Left renal pelvis (tissue), 4 donors: ENCODE measurements around the gene ECI1. TPM values are rescaled to one million over a fixed set of nuclear protein-coding genes. Genes with fewer than 3 reads are reported as not detected.
"Not testable (repeated sequence)": the region's sequence is repeated elsewhere in the genome, so short reads cannot be mapped to it uniquely, and the experiment has no call there.

Experiments used
- DNase-seq, 4 donors: peaks; one replicate each; pipeline ENCODE4 v3.0.0-alpha.2; 2013; ENCODE audit warnings: low read depth in 4 of 4, low spot score in 3 of 4
- polyA plus RNA-seq, 4 donors: library from polyadenylated mRNA; unstranded; fragments of 120-200 nt; gene quantifications; one replicate each; pipeline ENCODE4 v1.2.1, GENCODE V29; 2013; ENCODE audit not compliant: insufficient read length in 4 of 4

The ECI1 gene
- polyA plus RNA-seq, 4 donors, result 30.5 to 89.5 (median 58.5) TPM

DNA sequence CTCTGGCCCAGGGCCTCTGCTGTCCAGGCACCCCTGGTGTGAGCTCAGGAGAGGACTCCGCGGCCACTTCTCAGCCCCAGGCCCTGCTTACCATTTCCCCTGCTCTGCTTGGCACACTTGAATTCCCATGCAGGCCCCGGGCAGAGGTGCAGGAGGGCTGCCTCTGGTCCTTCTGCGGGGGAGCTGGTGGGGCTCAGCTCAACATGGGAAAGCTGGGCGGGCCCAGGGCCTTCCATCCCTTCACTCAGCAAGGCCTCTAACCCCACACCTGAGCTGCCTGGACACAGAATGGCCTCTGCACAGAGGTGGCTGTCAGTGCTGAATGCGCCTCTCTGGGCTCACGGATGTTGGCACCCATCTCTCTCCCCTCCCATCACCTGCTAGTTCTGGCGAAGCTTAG lies 29.1 kb upstream of the ECI1 start:
- DNase-seq, result no peak

GRCh38 chr16:2278956-2279800 lies 27.8 kb upstream of the ECI1 start:
- DNase-seq, result no peak

DNA sequence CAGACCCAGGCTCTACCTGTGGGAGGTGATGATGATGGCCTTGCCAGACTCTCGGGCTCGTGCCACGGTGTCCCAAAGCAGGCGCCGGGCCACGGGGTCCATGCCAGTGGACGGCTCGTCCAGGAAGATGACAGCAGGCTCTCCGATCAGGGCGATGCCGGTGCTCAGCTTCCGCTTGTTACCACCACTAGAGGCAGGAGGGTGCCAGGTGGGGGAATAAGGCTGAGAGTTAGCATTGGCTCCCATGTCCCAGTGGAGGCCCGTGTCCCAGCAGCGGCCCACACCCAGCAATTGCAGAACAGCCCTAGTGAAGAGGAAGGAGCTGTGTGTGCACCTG lies 26.9 kb upstream of the ECI1 start:
- DNase-seq, result no peak

- no peak for DNase-seq
Measured at GRCh38 chr16:2277466-2278271, 26.3 kb upstream of the ECI1 start.

DNA sequence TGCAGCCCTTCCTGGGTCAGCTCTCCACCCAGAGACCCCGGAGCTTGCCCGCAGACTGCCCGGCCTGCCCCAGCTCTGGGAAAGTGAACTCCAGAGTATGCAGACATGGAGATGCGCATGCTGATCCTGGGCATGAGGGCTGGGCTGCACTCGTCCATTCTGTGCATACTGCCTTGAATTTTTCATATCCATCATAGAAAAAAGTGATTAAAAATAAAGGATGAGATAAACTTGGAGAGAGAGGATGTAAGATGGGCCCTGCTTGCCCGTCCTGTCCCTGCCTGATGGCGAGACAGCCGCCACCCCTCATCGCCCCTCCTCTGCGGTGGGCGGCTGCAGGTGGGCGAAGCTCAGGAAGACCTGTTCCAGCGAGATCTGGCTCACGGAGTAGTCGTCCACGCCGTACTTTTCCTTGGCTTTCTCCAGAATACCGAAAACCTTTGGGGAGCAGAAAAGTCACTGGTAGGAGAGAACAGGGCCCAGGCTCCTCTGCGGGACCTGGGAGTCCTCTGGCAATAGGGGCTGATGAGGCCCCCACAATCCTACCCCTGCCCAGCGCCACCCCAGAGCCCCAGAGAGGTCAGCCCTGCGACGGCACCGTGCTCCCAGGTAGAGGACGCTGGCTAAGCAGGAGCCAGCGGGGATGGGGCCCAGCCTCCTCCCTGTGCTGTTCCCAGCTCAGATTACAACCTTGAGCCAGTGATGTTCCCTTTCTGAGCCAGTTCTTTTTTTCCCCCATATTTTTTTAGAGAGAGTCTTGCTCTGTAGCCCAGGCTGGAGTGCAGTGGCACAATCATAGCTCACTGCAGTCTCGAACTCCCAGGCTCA lies 25.2 kb upstream of the ECI1 start:
- DNase-seq, result no peak

DNA sequence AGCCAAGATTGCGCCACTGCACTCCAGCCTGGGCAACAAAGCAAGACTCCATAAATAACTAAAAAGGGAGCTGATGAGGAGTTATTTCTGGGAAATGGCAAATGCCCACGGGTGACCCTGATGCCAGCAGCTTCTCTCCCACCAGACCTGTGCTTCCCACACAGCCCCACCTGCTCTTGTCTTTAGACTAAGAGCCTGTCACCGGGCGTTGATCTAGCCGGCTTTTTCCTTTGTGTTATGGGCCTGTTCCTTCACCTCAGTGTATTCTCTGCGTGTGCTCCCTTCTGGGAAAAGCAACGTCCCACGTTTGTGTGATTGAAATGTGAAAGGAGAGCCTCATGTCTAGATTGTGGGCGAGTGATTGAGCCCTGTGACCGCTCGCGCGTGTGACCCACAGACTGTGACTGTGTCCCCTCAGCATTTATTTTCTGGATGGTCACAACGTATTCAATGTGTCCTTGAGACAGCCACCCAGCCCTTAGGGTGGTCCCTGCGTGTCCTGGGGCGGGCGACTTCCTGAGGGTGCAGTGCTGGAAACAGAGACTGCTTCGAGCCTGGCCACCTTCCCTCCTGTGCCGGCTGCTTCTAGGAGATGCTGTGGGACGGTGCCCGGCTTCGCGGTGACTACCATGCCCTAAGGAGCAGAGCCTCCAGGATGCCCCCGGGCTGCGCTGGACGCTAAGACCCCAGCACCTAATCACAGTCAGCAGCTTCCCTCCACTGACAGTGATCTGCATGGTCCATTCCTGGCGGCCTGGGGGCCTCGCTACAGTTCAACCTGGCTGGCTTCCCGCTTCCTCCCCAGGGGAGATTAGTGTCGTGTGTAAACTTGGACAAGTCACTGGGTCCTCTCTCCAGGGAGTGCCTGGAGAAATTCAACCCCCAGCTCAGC lies 24.3 kb upstream of the ECI1 start:
- DNase-seq, result no peak

DNA sequence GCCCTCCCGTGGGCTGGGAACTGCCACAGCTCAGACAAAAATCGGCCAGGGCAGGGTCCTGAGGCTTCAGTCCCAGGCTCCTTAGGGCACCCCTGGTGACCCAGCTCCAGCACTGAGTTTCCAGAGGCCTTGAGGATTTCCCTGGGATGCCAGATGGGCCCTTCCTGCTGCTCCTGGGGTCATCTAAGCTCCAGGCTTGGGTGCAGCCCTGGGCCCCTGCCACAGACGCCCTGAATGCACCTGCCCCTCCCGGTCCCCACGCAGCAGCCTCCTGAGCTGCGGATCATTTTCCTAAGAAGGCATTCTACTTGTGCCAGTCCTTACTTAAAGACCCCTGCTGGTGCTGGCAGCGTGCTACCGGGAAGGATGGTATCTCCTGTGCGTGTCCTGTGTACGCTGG lies 22.5 kb upstream of the ECI1 start:
- no peak for DNase-seq

DNA sequence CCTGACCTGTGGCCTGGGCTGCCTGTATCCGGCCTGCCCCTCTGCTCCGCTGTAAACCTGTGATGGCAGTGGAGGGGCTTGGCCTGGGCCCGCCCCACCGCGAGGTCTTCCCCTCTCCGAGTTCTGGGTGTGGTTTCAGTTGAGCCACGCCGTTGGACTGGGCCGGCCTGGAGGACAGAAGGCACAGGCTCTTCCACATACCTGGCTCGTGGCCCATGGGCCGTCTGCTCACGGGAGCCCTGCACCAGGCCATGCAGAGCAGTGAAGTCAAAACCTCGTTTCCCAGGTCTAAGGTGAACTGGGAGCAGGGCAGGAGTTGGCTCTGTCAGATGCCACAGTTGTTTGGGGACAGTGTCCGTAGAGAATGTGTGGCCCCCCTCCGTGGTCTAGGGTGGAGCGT lies 22.1 kb upstream of the ECI1 start:
- DNase-seq, result no peak

GRCh38 chr16:2271848-2272461 lies 20.6 kb upstream of the ECI1 start:
- no peak for DNase-seq

DNA sequence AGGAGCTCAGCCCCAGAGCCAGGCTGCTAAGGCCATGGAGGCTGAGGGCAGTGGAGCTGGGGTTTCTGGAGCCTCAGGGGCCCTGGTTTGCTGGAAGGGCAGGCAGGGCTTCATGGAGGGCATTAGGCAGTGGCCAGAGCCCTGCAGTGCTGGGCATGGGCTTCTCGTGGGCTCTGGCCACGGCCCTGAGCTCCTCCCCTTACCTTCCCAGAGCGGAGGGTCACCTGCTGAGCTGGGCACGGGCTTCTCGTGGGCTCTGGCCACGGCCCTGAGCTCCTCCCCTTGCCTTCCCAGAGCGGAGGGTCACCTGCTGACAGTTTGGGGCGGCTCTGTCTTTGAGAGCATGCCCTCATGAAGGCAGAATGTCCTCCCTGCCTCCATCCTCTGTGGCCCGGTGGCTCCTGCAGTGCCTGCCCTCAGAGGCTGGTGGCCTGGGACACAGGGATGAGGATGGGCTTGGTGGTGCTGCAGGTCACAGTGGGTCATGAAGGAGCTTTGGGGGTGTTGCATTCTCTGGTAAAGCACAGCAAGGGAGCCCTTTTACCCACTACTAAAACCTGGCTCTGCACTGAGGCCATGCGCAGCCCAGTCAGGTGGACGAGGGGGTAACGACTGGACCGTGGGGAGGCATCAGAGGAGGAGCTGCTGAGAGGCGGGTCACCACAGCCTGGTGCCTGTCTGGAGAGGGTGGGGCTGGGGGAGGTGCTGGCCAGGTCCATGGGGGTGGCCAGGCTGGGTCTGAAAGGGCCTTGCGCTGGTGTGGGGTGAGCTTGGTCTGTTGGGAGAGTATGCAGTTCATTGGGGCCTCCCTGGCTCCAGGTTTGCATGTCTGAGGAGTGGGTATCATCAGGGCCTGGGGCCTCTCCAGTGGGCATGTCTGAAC lies 19.4 kb upstream of the ECI1 start:
- DNase-seq, result no peak

- DNase-seq, result no peak
Measured at GRCh38 chr16:2270070-2270462, 18.7 kb upstream of the ECI1 start.

- DNase-seq, result peak; percentile 94 to 98 (median 96)
Measured at GRCh38 chr16:2267913-2268666, 16.7 kb upstream of the ECI1 start, which contains the start of gene RNPS1. RNPS1 (minus strand) TSS chr16:2268126; CDS start chr16:2264643, 3,483 bp downstream.

DNA sequence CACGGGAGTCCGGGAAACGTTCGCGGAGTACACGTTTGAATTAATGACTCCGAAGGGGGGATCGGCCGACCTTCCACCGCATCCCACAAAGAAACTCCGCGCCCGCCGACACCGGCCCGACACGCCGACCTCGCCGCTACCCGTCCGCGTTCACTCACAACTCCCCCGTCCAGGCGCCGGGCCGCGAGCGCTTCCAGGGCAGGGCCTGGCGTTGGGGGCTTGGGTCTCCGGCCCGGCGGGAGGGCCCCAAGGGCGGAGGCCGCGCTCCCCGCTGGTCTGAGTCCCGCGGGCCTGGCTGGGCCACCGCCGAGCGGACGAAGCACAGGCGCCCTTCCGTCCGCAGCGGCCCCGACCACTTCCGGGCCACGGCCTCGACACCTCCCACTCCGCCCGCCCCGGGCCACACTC lies 16.1 kb upstream of the ECI1 start:
- DNase-seq, result not testable (repeated sequence)

GRCh38 chr16:2266887-2267286 lies 15.5 kb upstream of the ECI1 start:
- not testable (repeated sequence) for DNase-seq

- DNase-seq, result not testable (repeated sequence)
Measured at GRCh38 chr16:2263026-2263425, 11.6 kb upstream of the ECI1 start.

DNA sequence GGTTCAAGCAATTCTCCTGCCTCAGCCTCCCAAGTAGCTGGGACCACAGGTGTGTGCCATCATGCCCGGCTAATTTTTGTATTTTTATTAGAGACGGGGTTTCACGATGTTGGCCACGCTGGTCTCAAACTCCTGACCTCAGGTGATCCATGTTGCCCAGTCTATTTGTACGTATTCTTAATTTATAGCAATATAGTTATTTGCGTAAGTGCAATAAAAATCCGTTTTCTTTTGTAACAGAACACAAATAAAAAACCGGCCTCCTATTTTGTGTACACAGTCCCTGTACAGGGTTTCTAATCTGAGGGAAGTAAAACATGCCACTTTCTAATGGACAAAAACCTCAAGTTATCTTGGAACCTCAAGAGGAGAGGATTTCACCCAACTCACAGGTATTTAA lies 8.9 kb upstream of the ECI1 start:
- no peak for DNase-seq

DNA sequence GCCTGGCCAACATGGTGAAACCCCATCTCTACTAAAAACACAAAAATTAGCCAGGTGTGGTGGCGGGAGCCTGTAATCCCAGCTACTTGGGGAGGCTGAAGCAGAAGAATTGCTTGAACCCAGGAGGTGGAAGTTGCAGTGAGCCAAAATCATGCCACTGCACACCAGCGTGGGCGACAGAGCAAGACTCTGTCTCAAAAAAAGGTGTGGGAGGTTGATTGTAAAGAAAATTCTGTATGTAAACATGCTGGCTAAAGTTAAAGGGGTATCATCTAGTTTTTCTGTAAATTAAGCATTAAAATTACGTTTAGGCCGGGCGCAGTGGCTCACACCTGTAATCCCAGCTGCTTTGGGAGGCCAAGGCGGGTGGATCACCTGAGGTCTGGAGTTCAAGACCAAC lies 7.1 kb upstream of the ECI1 start:
- DNase-seq, result not testable (repeated sequence)

GRCh38 chr16:2257726-2258125 lies 6.3 kb upstream of the ECI1 start:
- DNase-seq, result no peak
